SK-N-MC (cell line): ENCODE results near the gene PPP1R3G.

Experiments used
- EZH2 ChIP-seq: fragments of 200-600 bp; sonication (generic); IDR thresholded peaks from one replicate; pipeline ENCODE4 v1.6.1; 2017; ENCODE audit warnings: antibody characterized with exemption
- FOXP2 ChIP-seq: optimal IDR thresholded peaks from 2 replicates; pipeline ENCODE3; 2011; ENCODE audit warnings: mild to moderate bottlenecking, moderate library complexity; ENCODE audit not compliant: insufficient read depth; ENCODE audit errors: extremely low read length, control extremely low read depth
- POLR2AphosphoS5 ChIP-seq: IDR thresholded peaks from 2 replicates; pipeline ENCODE4 v1.6.1; 2012; ENCODE audit warnings: mild to moderate bottlenecking, low read depth, low read length, borderline replicate concordance

DNA sequence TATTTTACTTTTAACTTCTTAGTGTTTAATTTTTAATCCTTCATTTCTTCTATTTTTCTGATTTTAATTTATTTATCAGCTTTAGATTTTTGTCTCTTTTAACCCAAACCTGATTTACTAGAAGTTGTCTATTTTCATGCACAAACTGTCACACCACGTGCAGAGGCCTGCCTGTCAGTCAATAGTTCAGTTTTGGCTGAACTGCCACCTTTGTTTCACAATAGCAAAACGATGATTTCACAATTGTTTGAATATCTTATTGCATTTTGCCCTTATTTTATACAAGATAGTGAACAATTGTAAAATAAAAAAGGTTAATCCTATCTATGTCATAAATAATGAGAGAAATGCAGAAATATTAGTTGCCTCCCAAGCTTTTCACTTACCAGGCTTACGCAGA is 24.0 kb upstream of the PPP1R3G start:
- TF ChIP-seq EZH2 (no peak), POLR2AphosphoS5 (no peak), FOXP2 (no peak)
